Activated CD4-positive, alpha-beta T cell treated with anti-CD3 and anti-CD28 coated beads, Interleukin-2, amount 50 U/mL, for 24 hours (primary cell): ENCODE data around the gene ELAVL1.
"Not testable (repeated sequence)": the region's sequence is repeated elsewhere in the genome, so short reads cannot be mapped to it uniquely, and the experiment has no call there.

Experiments
- DNase-seq, 2 donors: peaks; one replicate each; pipeline ENCODE4 v3.0.0-alpha.2; 2020; ENCODE audit warnings: low read depth in 1 of 2, low spot score in 1 of 2

ELAVL1 gene

GRCh38 chr19:7970716-7971448 lies 34.6 kb downstream of the ELAVL1 start:
- DNase-seq = no peak

GRCh38 chr19:7969555-7969939 lies 35.9 kb downstream of the ELAVL1 start:
- no peak for DNase-seq

GRCh38 chr19:7968796-7969554 lies 36.5 kb downstream of the ELAVL1 start:
- DNase-seq = no peak

GRCh38 chr19:7968008-7968795 lies 37.2 kb downstream of the ELAVL1 start:
- DNase-seq = no peak

- DNase-seq = no peak
These were observed 39.3 kb downstream of the ELAVL1 start for GRCh38 chr19:7965921-7966665.

- DNase-seq = no peak
These were observed 40.1 kb downstream of the ELAVL1 start for GRCh38 chr19:7965259-7965841.

- DNase-seq = no peak
These were observed 41.9 kb downstream of the ELAVL1 start for GRCh38 chr19:7963566-7963965.

GRCh38 chr19:7962644-7963268 lies 42.7 kb downstream of the ELAVL1 start:
- no peak for DNase-seq

- DNase-seq = no peak
These were observed 43.4 kb downstream of the ELAVL1 start for GRCh38 chr19:7961920-7962626.

- not testable (repeated sequence) for DNase-seq
These were observed 44.4 kb downstream of the ELAVL1 start for GRCh38 chr19:7961082-7961481.

- DNase-seq = no peak
These were observed 46.2 kb downstream of the ELAVL1 start for GRCh38 chr19:7959211-7959610.

GRCh38 chr19:7955696-7956095 lies 49.7 kb downstream of the ELAVL1 start:
- no peak for DNase-seq

GRCh38 chr19:7953576-7953975 lies 51.9 kb downstream of the ELAVL1 start:
- no peak for DNase-seq

- no peak for DNase-seq
These were observed 52.4 kb downstream of the ELAVL1 start for GRCh38 chr19:7953060-7953459.

- no peak for DNase-seq
These were observed 57.5 kb downstream of the ELAVL1 start for GRCh38 chr19:7947939-7948338.

GRCh38 chr19:7944177-7944761 lies 61.2 kb downstream of the ELAVL1 start:
- DNase-seq = peak; percentile 81 to 83

GRCh38 chr19:7943444-7944176 lies 61.8 kb downstream of the ELAVL1 start, which contains the start of gene TIMM44:
TIMM44 (minus strand) TSS chr19:7943666; CDS start chr19:7943651, 15 bp downstream.
- peak; percentile 95 to 100 for DNase-seq

- DNase-seq = no peak
These were observed 62.4 kb downstream of the ELAVL1 start for GRCh38 chr19:7942981-7943443.
